Daoy (cell line): ENCODE data around the gene COL13A1. TPM values are rescaled to one million over a fixed set of nuclear protein-coding genes. Genes with fewer than 3 reads are reported as not detected.

Source experiments
- DNase-seq: peaks from one replicate; pipeline ENCODE4 v3.0.0-alpha.2; 2015; ENCODE audit warnings: low read depth
- total RNA-seq: library from RNA; depleted of rRNA; stranded (reverse); fragments of >200 nt; shearing (Covaris generic); gene quantifications from 2 replicates; pipeline ENCODE4 v1.2.3, GENCODE V29; 2014; rRNA removed

Gene COL13A1
- 13.0 and 19.5 TPM in 2 replicates for total RNA-seq

GRCh38 chr10:69801434-69802315, at the start of gene COL13A1:
Gene COL13A1, plus strand, starts transcription at chr10:69801906. Its CDS starts 518 bp downstream, at chr10:69802424.
- peak; percentile 86 for DNase-seq

GRCh38 chr10:69752479-69752878, 49.2 kb upstream of the COL13A1 start:
- no peak for DNase-seq

DNA sequence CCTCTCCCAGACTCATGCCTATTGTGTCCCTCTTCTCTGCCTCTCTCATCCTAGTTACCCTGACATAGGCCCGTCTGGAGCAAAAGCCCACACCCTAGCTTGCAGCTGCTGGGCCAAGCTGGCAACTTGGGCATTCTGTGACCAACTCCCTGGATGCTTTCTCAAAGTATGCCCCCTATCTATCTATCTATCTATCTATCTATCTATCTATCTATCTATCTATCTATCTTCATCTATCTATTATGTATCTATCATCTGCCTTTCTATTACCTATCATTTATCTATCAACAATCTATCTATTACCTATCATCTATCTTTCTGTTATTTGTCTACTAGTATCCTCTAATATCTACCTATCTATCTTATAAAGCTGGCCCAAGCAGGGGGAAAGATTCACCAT, 45.4 kb upstream of the COL13A1 start:
- DNase-seq: no peak

DNA sequence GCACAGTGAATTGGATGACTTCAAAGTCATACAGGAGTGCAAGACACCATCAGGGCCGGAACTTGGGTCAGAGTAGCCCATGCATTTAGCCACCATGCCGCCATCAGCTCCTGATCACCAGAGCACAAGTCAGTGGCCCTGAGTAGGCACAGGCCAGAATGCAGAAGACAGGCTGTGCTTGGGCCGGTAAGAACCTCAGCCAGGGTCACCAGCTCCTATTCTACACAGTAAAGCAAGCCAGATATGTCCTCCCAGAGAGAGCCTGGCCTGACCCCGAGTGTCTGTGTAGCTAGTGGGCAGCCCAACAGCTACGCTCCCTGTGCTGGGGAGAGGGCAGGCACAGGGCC, 44.5 kb upstream of the COL13A1 start:
- DNase-seq: no peak

DNA sequence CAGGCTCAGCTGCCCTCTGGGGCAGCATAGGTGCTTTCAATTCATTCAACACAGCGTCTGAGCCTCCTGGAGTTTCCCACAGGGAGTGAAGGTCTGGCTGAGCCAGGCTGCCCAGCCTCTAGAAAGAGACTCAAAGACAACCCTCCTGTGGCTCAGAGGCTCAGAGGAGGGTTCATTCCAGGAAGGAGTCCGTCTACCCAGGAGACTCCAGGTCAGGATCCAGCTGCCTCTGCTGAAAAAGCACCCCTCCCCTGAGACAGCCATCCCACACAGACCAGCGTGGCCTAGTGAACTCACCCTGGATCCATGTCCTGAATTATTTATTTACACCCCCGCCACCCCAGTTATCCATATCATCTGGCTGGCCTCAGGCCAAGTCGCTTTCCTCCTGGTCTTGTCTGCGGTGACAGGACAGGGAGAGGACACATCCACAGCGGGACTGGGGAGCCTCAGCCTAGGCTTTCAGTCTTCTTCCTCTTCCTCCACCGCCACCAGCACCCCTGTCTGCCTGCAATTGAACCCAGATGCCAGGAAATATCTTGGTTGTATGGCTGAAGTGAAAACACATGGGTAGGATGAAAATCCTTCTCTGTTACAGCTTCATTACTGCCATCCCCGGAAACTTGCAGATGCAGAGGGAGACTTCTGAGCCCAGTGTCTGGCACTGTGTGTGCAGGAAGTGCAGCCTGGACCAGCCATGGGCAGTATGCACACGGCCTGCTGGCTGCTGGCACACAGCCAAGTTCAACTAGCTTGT, 44.0 kb upstream of the COL13A1 start:
- DNase-seq: peak; percentile 70

DNA sequence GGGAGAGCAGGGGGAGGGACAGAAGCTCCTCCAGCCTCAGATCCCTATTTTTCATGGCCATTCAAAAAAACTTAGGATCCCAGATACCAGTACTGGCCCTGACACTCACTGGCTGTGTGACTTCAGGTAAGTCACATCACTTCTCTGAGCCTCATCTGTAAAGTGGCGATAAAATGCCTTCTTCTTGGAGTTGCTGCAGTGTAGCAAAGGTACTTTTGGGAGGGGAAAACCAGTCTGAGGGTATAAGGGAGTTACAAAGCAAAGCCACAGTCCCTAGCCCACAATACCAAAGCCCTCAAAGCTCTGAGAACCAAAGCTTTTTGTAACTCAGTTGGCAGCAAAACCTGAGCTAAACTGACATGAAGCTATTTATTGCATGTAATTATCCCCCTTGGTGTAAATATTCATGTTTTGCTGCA, 43.4 kb upstream of the COL13A1 start:
- no peak for DNase-seq

DNA sequence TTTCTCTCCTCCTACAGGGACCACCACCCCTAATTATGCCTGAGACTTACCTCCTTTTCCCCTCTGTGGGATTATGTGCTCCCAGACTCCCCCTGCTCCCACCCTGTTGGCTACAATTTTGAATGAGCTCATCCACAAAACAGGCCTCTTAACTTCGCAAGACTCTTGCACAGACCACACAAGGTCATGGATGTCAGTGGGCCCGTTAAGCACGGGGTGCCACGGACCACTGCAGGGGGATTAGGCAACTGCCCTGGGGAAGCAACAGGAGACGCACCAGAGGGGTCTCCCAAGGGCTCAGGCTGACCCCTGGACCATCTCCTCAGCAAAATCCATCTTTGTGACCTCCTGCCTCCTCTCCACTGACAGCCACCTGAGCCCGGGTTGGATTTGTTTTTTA, 42.1 kb upstream of the COL13A1 start:
- DNase-seq: no peak

GRCh38 chr10:69760072-69760471, 41.6 kb upstream of the COL13A1 start:
- DNase-seq: no peak

DNA sequence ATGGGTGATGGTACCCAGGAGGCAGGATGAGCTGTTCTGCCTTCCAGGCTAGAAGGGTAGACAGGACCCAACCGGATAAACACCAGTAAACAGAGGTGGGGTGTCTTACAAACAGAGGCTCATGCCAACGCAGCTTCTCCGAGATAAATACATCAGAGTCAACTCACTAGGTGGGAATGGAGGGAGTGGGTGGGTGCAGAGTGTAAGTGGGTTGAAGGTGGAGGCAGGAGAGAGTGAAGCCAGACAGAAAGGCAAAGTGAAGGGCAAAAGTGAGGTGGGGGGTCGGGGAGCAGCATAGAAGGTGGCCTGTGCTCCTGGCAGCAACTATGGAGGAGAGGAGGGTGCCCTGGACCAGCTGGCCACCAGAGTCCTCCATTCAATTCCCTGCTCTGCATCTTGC, 40.4 kb upstream of the COL13A1 start:
- no peak for DNase-seq

- no peak for DNase-seq
These were observed 35.4 kb upstream of the COL13A1 start for GRCh38 chr10:69766161-69766910.

DNA sequence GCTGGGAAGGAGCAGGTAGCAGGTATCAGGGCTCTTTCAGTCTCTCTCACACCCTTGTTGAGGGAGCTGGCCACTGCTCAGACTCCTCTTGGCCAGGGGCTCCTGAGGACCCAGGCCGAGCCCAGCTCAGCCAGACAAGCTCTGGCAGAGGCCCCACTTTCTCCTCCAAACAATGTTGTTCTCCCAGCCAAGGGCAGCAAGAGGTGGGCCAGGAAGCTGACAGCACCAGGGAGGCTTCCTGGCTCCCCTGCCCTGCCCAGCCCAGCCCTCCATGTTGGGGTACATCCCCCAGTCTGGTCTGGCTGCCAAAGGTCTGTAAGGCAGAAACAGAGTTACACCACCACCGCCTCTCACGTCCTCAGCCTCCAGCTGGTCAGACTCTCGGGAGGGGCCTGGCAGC, 33.9 kb upstream of the COL13A1 start:
- DNase-seq: no peak

- DNase-seq: no peak
These were observed 33.3 kb upstream of the COL13A1 start for GRCh38 chr10:69768386-69768785.

DNA sequence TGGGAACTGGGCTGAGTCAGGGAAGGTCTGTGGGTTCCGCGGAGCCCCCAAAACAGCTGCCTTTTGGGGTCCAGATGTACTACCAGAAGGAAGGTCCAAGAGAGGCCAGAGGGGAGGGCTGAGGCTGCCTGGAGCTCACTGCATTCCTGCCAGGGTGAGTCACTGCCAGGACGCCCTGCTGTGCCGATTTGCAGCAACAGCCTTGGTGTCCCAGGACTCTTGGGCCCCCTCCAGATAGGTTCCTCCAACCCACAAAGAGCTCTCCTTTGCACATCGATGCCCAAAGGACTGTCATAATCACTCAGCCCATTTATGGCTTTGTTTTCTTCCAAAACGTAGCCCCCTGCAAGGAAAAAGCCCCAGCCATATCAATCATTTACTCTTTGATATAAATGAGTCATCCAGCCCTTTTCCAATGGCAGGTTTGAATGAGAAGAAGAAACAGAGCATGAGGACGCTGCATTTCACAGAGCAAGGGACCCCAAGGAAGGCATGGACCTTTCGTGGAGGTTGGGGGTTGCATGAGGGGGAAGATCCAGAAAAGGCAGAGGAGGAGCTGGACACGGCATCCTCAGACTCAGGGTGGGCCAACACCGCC, 32.2 kb upstream of the COL13A1 start:
- peak; percentile 89 for DNase-seq

- DNase-seq: no peak
These were observed 28.6 kb upstream of the COL13A1 start for GRCh38 chr10:69772933-69773704.

- no peak for DNase-seq
These were observed 27.1 kb upstream of the COL13A1 start for GRCh38 chr10:69774596-69774995.

DNA sequence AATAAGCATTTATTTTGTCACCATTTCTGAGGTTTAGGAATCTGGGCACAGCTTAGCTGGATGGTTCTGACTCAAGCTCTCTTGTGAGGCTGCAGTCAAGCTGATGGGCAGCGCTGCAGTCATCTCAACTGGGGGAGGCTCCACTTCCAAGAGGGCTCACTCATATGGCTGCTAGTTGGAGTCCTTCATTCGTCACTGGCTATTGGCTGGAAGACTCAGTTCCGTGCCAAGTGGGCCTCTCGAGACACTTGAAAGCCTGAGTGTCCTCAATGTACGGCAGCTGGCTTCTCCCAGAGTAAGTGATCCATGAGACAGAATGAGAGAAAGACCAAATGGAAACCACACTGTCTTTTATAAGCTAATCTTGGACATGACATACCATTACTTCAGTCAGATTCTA, 21.6 kb upstream of the COL13A1 start:
- no peak for DNase-seq

GRCh38 chr10:69781576-69781975, 20.1 kb upstream of the COL13A1 start:
- no peak for DNase-seq

- DNase-seq: no peak
These were observed 18.2 kb upstream of the COL13A1 start for GRCh38 chr10:69783515-69783914.

- peak; percentile 41 for DNase-seq
These were observed 14.9 kb upstream of the COL13A1 start for GRCh38 chr10:69786791-69787190.

DNA sequence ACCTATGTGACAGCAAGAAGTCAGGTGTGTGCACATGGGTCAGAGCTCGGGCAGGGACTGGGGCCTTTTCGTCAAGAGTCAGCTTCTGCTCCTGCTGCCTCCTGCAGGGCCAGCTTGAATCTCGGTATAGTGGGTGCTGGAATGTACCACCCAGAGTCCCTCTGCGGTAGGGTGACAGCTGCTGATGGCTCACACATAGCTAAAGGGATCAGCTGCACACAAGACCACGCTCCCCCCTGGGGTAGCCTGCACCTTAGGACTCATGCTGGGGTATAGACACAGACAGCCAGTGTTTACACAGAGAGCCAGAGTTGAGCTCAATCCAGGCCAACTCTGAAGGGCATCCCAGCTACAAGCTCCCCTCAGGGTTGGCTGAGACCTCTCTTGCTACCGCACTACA, 14.0 kb upstream of the COL13A1 start:
- DNase-seq: no peak

DNA sequence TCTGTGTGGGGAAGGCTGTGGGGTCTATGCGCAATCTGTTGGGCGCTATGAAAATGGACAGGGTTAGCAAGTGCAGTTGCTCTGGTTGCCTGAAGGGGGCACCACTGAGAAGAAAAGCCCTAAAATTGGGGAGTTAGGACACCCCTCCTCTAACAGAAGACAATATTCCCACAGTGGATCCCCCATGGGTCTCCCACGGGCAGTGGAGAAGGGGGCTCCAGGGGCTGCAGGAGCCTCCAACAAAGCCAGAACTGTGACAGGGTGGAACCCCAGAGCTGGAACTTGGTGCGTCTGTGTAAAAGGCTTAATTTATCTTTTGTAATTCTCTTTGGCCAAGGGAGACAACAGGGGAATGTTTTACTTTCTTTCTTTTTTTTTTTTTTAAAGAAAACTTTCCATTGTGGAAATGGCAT, 12.5 kb upstream of the COL13A1 start:
- no peak for DNase-seq
